HG03571 (cell line): Measurements from ENCODE around the gene MET.

Source experiments
- ATAC-seq: cut with Tn5 transposase; IDR thresholded peaks from one replicate; pipeline ENCODE4 v1.9.1; 2021; ENCODE audit not compliant: unreplicated experiment

MET gene

DNA sequence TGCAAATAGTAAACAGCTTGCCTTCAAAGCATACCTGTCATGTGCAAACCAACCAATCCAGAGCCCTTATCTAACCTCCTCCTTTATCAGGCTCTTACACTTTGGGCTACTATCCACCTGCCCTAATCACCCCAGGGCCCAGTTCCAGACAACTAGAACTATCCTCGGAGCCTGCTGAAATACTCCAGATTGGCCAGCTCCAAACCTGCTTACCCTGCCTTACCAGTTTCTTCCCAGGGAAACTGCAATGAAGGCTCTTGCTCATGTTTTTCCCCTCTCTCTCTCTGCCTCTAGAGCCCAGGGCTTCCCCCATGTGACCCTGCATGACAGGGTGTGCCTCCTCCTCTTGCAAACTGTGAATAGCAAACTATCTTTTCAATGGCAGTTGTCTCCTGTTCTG, 109.0 kb downstream of the MET start:
- ATAC-seq, result no peak

- ATAC-seq, result no peak
These were observed 109.6 kb downstream of the MET start for GRCh38 chr7:116781584-116781983.

- no peak for ATAC-seq
These were observed 110.2 kb downstream of the MET start for GRCh38 chr7:116782177-116782711.

GRCh38 chr7:116783666-116784318, 111.8 kb downstream of the MET start:
- no peak for ATAC-seq

- ATAC-seq, result no peak
These were observed 112.7 kb downstream of the MET start for GRCh38 chr7:116784647-116785046.

DNA sequence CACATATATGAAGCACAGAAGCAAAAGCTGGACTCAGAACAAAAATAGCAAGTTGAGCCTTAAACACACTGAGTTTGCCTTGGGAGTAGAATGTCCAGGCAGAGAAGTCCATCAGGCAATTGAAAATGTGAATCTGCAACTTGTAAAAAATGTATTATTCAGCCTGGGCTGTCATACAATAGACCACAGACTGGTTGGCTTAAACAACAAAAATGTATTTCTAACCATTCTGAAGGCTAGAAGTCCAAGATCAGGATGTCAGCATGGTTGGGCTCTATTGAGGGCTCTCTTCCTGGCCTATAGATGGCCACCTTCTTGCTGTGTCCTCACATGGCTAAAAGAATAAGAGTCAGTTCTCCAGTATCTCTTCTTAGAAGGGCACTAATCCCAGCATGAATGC, 113.8 kb downstream of the MET start:
- no peak for ATAC-seq

DNA sequence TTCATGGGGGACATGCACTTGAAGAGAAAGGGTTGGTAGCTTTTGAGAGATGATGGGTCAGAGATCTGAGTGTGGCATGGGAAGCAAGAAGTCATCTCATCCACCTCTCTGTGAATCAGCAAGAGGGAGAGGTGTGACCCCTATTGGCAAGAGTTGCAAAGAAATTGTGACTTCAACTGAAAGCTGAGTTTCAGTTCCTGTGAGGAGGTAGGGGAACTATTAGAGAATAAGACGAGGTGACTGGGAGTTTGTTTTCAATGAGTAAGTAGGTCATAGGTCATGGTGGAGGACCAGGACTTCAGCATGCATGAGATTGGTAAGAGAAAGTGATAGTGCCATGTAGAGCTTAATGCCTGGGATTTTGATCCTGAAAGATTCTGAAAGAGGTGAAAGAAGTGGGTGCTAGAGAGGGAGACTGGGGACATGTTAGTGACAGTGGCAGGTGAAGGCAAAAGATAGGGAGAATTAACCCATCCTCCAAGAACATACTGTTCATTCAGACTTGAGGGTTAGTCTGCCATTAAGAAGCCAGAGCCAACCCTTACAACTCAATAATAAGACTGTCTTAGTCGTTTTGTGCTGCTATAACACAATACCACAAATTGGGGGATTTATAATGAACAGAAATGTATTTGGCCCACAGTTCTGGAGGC, 114.9 kb downstream of the MET start:
- ATAC-seq, result peak; percentile 95

- ATAC-seq, result no peak
These were observed 115.9 kb downstream of the MET start for GRCh38 chr7:116787881-116788280.

DNA sequence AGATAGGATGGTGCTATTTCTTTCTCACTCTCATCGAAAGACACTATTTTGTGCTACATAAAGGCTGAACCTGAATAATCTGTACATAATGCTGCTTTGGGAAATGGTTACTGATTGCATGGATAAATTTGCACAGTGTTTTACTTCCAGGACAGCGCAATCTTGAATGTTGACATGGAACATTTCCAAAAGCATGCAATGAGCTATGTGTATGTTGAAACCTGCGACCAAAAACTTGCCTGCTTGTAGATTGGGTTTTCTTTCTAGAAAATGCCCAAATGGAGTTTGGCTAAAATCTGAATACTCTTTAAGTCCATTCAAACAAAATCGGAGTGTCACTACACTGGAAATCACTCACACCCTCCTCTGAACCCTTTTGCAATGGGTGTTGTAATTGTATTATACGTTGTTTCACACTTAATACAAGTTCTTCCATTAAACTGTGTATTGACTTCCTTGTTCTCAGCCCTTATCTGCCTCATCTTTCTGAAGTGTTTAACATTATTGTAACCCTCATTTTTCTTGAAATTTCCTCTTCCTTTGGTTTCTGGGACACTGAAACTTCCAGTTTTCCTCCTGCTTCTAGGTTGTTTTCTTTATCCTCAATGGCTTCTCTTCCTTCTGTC, 116.7 kb downstream of the MET start:
- no peak for ATAC-seq

DNA sequence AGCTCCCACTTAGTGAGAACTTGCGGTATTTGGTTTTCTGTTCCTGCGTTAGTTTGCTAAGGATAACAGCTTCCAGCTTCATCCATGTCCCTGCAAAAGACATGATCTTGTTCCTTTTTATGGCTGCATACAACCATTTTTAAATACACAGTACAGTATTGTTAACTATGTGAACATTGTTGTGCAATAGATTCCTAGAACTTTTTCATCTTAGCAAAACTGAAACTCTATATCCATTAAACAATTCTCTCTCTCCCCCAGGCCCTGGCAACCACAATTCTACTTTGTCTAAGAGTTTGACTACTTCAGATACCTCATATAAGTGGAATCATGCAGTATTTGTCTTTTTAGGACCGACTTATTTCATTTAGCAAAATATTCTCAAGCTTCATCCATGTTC, 118.0 kb downstream of the MET start:
- no peak for ATAC-seq

GRCh38 chr7:116792813-116793212, 120.8 kb downstream of the MET start:
- ATAC-seq, result no peak

DNA sequence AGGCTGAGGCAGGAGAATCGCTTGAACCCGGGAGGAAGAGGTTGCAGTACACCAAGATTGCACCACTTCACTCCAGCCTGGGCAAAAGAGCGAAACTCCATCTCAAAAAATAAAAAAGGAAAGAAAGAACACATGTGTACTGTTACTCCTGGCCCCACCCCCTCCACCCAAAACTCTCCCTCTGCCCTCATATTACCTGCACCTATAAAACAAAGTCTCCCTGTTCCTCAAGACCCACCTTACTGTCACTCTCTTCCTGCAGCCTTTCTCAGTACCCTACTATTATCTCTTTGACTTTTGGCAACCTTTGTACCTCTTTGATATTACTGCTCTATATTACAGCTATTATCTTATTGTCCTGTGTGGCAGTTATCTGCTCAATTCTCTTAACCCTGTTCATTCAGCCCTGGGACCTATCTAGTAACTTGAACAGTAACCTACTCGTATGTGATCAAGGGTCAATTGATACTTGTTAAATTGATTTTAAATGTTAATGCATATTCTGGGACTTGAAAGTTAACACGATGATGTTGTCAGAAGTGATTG, 121.9 kb downstream of the MET start:
- no peak for ATAC-seq

- no peak for ATAC-seq
These were observed 124.5 kb downstream of the MET start for GRCh38 chr7:116796471-116796870.

DNA sequence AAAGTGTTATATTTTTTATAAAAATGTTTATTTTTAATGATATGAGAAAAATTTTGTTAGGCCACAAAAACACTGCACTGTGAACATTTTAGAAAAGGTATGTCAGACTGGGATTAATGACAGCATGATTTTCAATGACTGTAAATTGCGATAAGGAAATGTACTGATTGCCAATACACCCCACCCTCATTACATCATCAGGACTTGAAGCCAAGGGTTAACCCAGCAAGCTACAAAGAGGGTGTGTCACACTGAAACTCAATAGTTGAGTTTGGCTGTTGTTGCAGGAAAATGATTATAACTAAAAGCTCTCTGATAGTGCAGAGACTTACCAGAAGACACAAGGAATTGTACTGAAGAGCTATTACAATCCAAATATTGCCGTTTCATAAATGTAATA, 125.6 kb downstream of the MET start:
- ATAC-seq, result no peak

- ATAC-seq, result no peak
These were observed 126.2 kb downstream of the MET start for GRCh38 chr7:116798232-116798631.

DNA sequence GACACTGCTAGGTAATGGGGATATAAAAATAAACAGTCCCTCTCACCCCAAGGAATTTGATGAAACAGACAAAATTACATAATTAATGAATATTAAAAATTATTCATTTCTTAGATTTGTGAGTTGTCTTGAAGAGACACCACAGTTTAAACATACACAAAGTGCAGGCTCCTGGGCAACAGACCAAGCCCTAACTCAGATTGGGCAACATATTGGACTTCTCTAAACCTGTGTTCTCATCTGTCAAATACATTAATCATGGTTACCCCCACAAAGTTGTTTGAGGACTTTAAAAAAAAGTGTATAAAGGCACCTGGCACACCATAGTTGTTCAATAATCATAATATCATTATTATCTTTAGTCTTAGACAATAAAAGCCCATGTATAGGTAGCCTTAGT, 127.9 kb downstream of the MET start:
- ATAC-seq, result no peak

DNA sequence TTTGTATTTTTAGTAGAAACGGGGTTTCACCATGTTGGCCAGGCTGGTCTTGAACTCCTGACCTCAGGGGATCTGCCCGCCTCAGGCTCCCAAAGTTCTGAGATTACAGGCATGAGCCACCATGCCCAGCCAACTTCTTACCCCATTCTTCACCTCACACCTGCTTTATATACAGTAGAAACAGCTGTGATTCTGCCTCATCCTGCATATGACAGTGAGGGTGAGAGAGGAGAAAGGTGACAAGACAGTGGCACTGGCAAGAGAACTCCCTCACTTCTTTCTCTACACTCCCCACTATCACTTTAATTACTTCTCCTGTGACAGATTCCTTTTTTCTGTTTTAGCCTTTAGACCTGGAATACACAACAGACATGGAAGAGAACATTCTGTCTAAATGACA, 128.6 kb downstream of the MET start:
- no peak for ATAC-seq

DNA sequence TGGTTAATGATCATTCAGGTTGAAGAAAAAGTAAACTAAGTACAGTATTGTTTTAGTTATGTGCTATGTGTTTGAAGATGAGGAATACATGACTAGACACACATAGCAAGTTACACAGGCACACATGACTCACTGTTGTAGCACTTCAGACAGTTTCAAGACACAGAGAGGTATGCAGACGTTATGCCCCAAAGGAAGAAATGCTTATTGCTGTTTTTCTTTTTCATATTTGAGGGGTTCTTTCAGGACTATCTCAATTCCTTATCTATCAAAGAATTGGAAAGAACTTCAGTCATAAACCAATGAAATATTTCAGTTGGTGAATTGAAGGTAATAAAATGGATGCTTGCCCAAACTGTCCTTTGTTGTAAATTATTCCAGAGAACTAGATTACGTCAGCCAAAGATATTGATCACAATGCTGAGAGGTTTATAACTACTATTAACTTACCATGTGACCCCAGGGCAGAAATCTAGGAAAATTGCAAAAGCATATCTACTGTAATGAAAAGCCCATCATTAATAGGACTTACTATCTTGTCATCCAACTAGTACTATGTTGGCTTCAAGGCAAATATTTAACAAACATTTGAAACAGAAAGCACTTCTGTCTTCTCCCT, 129.2 kb downstream of the MET start:
- ATAC-seq, result no peak

- ATAC-seq, result no peak
These were observed 130.2 kb downstream of the MET start for GRCh38 chr7:116802144-116802745.

GRCh38 chr7:116802746-116803152, 130.8 kb downstream of the MET start:
- ATAC-seq, result no peak

GRCh38 chr7:116804471-116804870, 132.5 kb downstream of the MET start:
- no peak for ATAC-seq
